IMR-90 (cell line): ENCODE measurements around the gene JMJD1C. TPM values are rescaled to one million over a fixed set of nuclear protein-coding genes. Genes with fewer than 3 reads are reported as not detected.

Source experiments
- ATAC-seq: fragments of 200-7000 bp; cut with Tn5 transposase; 2 replicates; pipeline ENCODE4 v1.9.1; 2020; ENCODE audit warnings: low read depth, mild to moderate bottlenecking, moderate library complexity
- BruUV-seq: library from RNA; stranded (reverse); fragments of 400-500 nt; replicated peaks from 2 replicates; lab custom pipeline; 2021; lab: Mats Ljungman, UMichigan
- CTCF ChIA-PET: fragments of 300-600 bp; formaldehyde crosslinking; extraction: SDS; loops from one replicate; lab custom pipeline; 2021; ENCODE audit warnings: antibody characterized with exemption; lab: Yijun Ruan, JAX
- POLR2A ChIA-PET: fragments of 300-600 bp; sonication (Branson Sonifier 250); formaldehyde crosslinking; loops from one replicate; lab custom pipeline; 2022; ENCODE audit warnings: antibody characterized with exemption; ENCODE audit not compliant: unreplicated experiment; lab: Charles Lee
- DNase-seq: peaks from one replicate; pipeline ENCODE4 v3.0.0; 2013
- H2AFZ ChIP-seq: replicated peaks from 2 replicates; pipeline ENCODE3; 2013; ENCODE audit warnings: low read length, mild to moderate bottlenecking; ENCODE audit not compliant: poor library complexity
- H2AK5ac ChIP-seq: 2 replicates; pipeline ENCODE4 v1.6.1; 2013; ENCODE audit warnings: low read depth, low read length, inconsistent platforms
- H2AK9ac ChIP-seq: replicated peaks from 2 replicates; pipeline ENCODE3; 2013; ENCODE audit warnings: mild to moderate bottlenecking, low read depth, low read length, moderate library complexity; ENCODE audit not compliant: poor library complexity
- H2BK120ac ChIP-seq: 2 replicates; pipeline ENCODE4 v1.6.1; 2013; ENCODE audit warnings: low read depth, low read length, inconsistent platforms
- H2BK15ac ChIP-seq: 3 replicates; pipeline ENCODE4 v1.6.1; 2013; ENCODE audit warnings: low read depth, low read length, inconsistent platforms
- H2BK20ac ChIP-seq: 2 replicates; pipeline ENCODE4 v1.6.1; 2013; ENCODE audit warnings: low read depth, mild to moderate bottlenecking, inconsistent platforms, low read length, moderate library complexity
- H2BK5ac ChIP-seq: 2 replicates; pipeline ENCODE4 v1.6.1; 2013; ENCODE audit warnings: mild to moderate bottlenecking, low read depth, low read length, inconsistent platforms; ENCODE audit not compliant: poor library complexity, severe bottlenecking
- H3K14ac ChIP-seq: replicated peaks from 2 replicates; pipeline ENCODE4 v1.6.1; 2013; ENCODE audit warnings: low read depth, low read length, inconsistent platforms
- H3K18ac ChIP-seq: 2 replicates; pipeline ENCODE4 v1.6.1; 2013; ENCODE audit warnings: low read depth, low read length, control low read depth
- H3K23ac ChIP-seq: 2 replicates; pipeline ENCODE4 v1.6.1; 2013; ENCODE audit warnings: low read depth, low read length, inconsistent platforms
- H3K27ac ChIP-seq: 2 replicates; pipeline ENCODE4 v1.5.1; 2013; ENCODE audit warnings: mild to moderate bottlenecking, control low read depth, low read length; ENCODE audit not compliant: insufficient read depth
- H3K27me3 ChIP-seq: 2 replicates; pipeline ENCODE4 v1.6.1; 2013; ENCODE audit warnings: low read length; ENCODE audit not compliant: control insufficient read depth, insufficient read depth
- H3K36me3 ChIP-seq: 2 replicates; pipeline ENCODE4 v1.6.1; 2013; ENCODE audit warnings: low read length, mixed read lengths; ENCODE audit not compliant: control insufficient read depth, insufficient read depth
- H3K4ac ChIP-seq: 2 replicates; pipeline ENCODE4 v1.6.1; 2013; ENCODE audit warnings: low read depth, low read length, inconsistent platforms
- H3K4me1 ChIP-seq: 2 replicates; pipeline ENCODE4 v1.6.1; 2013; ENCODE audit warnings: low read length, mixed read lengths; ENCODE audit not compliant: control insufficient read depth, insufficient read depth
- H3K4me2 ChIP-seq: 2 replicates; pipeline ENCODE4 v1.6.1; 2013; ENCODE audit warnings: low read depth, mild to moderate bottlenecking, control low read depth, low read length, moderate library complexity
- H3K4me3 ChIP-seq: 2 replicates; pipeline ENCODE4 v1.5.1; 2013; ENCODE audit warnings: low read depth, mild to moderate bottlenecking, control low read depth, low read length, moderate library complexity; ENCODE audit not compliant: insufficient read depth
- H3K56ac ChIP-seq: 2 replicates; pipeline ENCODE4 v1.6.1; 2013; ENCODE audit warnings: low read length, inconsistent platforms; ENCODE audit not compliant: insufficient read depth; ENCODE audit errors: extremely low read depth
- H3K79me1 ChIP-seq, 2 experiments: 2 replicates each; pipeline ENCODE4 v1.6.1; 2013; ENCODE audit warnings: low read length in 2 of 2, inconsistent platforms in 1 of 2, low read depth in 1 of 2
- H3K9ac ChIP-seq: 2 replicates; pipeline ENCODE4 v1.6.1; 2013; ENCODE audit warnings: low read depth, low read length, control low read depth
- H3K9me1 ChIP-seq: 2 replicates; pipeline ENCODE4 v1.6.1; 2013; ENCODE audit warnings: low read length, inconsistent platforms; ENCODE audit not compliant: insufficient read depth
- H3K9me3 ChIP-seq: 2 replicates; pipeline ENCODE4 v1.6.1; 2013; ENCODE audit warnings: low read length; ENCODE audit not compliant: control insufficient read depth, insufficient read depth
- H4K20me1 ChIP-seq: 2 replicates; pipeline ENCODE4 v1.6.1; 2013; ENCODE audit warnings: low read length, inconsistent platforms; ENCODE audit not compliant: insufficient read depth
- H4K5ac ChIP-seq: 2 replicates; pipeline ENCODE4 v1.6.1; 2013; ENCODE audit warnings: mild to moderate bottlenecking, low read depth, low read length, control low read depth
- H4K8ac ChIP-seq, 2 experiments: 2 replicates each; pipeline ENCODE4 v1.6.1; 2013; ENCODE audit warnings: low read depth in 2 of 2, low read length in 2 of 2, control low read depth in 1 of 2, inconsistent platforms in 1 of 2
- H4K91ac ChIP-seq: 2 replicates; pipeline ENCODE4 v1.6.1; 2013; ENCODE audit warnings: low read depth, low read length, inconsistent platforms; ENCODE audit not compliant: insufficient read depth
- CEBPB ChIP-seq: IDR thresholded peaks from 2 replicates; pipeline ENCODE4 v1.6.1; 2012; ENCODE audit warnings: low read depth, low read length, improper control_type of control experiment
- MAFK ChIP-seq: IDR thresholded peaks from 2 replicates; pipeline ENCODE4 v1.6.1; 2012; ENCODE audit warnings: low read depth, low read length, improper control_type of control experiment
- WGBS, 2 experiments: methylation state at CpG; one replicate each; pipeline versions ENCODE4 v1.1.5 to v1.1.7; 2013; ENCODE audit warnings: missing lambda C conversion rate in 2 of 2; ENCODE audit not compliant: insufficient read length in 1 of 2; ENCODE audit errors: extremely low coverage in 2 of 2; 5-methylcytosine and 5-hydroxymethylcytosine counted together
- dilution Hi-C: fragments of 300-500 bp; cut with HindIII; formaldehyde crosslinking; loops from one replicate; pipeline ENCODE4 v1.14.3; 2018; ENCODE audit warnings: low sequenced_read_pairs; ENCODE audit not compliant: unreplicated experiment
- in situ Hi-C: fragments of 300-500 bp; cut with MboI; formaldehyde crosslinking; loops from 3 replicates; pipeline ENCODE4 v1.14.3; 2019; ENCODE audit warnings: low sequenced_read_pairs, inconsistent platforms, mixed read lengths
- intact Hi-C: fragments of 100-400 bp; cut with micrococcal nuclease; formaldehyde crosslinking; loops from 2 replicates; pipeline ENCODE4 v1.10.0; 2022
- polyA plus RNA-seq, 3 experiments: library from polyadenylated mRNA; depleted of rRNA; stranded (reverse); fragments of >200 nt; gene quantifications; 2 replicates each; pipeline ENCODE4 v1.2.3, GENCODE V29; 2012; ENCODE audit warnings: low replicate concordance in 1 of 3
- total RNA-seq: library from RNA; depleted of rRNA; stranded (reverse); fragments of >200 nt; gene quantifications from 2 replicates; pipeline ENCODE4 v1.2.3, GENCODE V29; 2012

Gene JMJD1C
- total and polyA plus RNA-seq, 2 of the 4 experiments (the other 2 are of a cell fraction) = 15.6 to 96.8 TPM

DNA sequence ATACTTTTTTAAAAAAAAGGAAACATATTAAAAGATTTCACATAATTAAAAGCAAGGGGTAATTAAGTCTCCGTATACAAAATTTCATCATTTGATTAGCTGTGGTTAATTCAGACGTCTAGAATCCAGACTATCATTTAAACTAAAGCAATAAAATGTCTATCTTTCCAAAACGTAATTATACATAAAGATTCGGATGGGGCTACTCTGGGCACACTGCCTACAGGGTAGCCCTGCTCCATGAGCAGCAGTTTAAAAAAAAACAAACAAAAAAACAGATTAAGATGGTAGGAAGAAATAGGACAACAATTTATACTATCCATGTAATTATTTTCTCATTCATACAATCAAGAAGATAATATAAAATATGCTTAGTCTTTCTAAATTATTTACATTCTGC, 236.6 kb downstream of the JMJD1C start:
- Histone ChIP-seq H3K23ac (no peak overlapping the region), H3K4me2 (no peak overlapping the region), H4K5ac (no peak overlapping the region), H3K36me3 (peaks cover 3% of the 10 kb centered on the region; the same call in 1 of the 2 replicates), H3K56ac (no peak overlapping the region), H3K9me3 (no peaks in the 10 kb centered on the region), H4K8ac (no peak overlapping the region), H2BK15ac (no peak overlapping the region), H2BK120ac (no peak overlapping the region), H3K9me1 (peaks cover 2% of the 10 kb centered on the region; the same call in 1 of the 2 replicates), H3K14ac (no peak overlapping the region), H2AFZ (no peak overlapping the region), H3K27me3 (no peaks in the 10 kb centered on the region), H3K9ac (no peak overlapping the region), H2AK9ac (no peak overlapping the region), H3K27ac (no peak overlapping the region), H3K4me3 (no peak overlapping the region), H2AK5ac (no peak overlapping the region), H3K4me1 (peaks cover 4% of the 10 kb centered on the region), H2BK20ac (no peak overlapping the region), H3K79me1 (peaks cover 22 to 60% of the 10 kb centered on the region in 2 experiments), H3K18ac (no peak overlapping the region), H4K20me1 (peaks cover 23% of the 10 kb centered on the region; the same call in 1 of the 2 replicates), H3K4ac (no peak overlapping the region), H4K91ac (no peak overlapping the region), H2BK5ac (no peak overlapping the region)
- in situ Hi-C loops = no loop called here
- intact Hi-C loops = no loop called here
- DNase-seq (no peak), ATAC-seq (no peak)
- whole genome bisulfite sequencing, 2 experiments = no CpG with 5 or more reads among the region's 4 CpGs
- dilution Hi-C loops = no loop called here
- POLR2A ChIA-PET = no interaction called here
- CTCF ChIA-PET = no interaction called here
- BruUV-seq = no TSS peak
- TF ChIP-seq MAFK (no peak), CEBPB (no peak)
